Measurements from ENCODE around the gene KMT2C.

Gene KMT2C

DNA sequence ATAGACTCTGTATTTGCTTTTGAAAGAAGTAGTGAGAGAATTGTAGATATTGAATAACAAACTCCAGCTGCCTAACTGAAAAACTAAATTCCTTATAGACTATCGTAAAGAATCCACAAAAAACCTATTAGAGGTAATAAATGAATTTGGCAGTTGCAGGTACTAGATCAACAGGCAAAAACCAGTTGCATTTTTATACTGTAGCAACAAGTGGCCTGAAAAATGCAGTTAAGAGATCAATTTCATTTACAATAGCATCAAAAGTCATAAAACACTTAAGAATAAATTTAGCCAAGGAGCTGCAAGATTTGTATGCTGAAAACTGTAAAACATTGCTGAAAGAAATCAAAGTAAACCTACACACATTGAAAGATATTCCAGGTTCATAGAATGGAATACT is 340.0 kb downstream of the KMT2C start:
- TF ChIP-seq, protein P1, sequence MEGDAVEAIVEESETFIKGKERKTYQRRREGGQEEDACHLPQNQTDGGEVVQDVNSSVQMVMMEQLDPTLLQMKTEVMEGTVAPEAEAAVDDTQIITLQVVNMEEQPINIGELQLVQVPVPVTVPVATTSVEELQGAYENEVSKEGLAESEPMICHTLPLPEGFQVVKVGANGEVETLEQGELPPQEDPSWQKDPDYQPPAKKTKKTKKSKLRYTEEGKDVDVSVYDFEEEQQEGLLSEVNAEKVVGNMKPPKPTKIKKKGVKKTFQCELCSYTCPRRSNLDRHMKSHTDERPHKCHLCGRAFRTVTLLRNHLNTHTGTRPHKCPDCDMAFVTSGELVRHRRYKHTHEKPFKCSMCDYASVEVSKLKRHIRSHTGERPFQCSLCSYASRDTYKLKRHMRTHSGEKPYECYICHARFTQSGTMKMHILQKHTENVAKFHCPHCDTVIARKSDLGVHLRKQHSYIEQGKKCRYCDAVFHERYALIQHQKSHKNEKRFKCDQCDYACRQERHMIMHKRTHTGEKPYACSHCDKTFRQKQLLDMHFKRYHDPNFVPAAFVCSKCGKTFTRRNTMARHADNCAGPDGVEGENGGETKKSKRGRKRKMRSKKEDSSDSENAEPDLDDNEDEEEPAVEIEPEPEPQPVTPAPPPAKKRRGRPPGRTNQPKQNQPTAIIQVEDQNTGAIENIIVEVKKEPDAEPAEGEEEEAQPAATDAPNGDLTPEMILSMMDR (IDR thresholded peaks at IDR 0.05): no peak

DNA sequence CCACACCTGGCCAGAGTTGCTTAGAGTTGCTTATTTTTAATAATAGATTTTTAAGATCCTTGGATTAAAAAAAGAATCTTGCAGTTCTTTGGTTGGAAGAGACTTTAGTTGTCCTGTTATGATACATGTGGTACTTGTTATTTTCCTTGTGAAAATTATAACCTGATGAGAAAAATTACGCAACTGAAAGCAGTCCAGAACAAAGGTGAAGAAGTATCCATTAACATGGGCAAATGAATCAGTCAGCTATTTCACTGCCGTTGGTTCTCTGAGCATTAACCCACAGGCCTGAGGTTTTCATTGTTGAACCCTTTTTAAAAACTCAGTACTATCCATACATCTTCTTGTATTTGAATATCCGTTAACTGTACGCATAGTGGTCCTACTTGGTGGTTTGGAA is 342.1 kb downstream of the KMT2C start:
- TF ChIP-seq, protein P1 (IDR thresholded peaks at IDR 0.05): no peak

DNA sequence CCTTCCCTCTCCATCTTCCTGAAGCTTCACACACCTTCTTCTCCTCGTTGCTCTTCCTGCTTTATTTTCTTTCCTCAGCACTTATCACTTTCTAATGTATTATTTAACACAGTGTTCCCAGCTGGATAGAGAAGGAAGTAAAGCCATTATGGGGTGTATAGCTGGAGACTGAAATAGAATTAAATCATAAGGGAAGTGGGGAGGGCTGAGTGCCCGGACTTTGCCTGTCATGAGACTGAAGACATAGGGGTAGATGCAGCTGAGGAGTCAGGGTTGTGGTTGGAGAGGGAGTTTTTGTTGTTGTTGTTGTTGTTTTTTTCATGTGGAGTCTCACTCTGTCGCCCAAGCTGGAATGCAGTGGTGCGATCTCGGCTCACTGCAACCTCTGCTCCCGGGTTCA is 345.1 kb downstream of the KMT2C start:
- TF ChIP-seq, protein P1 (IDR thresholded peaks at IDR 0.05): no peak

DNA sequence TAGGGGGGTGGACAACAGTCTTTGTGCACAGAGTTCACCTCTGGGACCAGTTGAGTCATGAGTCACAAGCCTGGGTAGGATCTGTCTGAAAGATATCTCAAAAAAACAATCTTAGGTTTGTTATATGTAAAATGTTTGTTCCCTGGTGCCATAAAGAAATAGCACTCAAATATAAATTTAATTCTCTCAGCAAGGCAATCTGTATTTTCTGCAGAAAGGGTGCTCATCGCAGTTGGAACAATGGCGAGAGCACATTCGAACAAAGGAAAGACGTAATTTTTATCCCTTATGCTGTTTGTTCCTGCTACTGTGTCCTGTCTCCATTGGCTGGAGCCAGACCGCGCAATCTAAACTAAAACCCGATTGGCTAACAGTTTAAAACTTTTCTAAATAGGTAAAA is 346.6 kb downstream of the KMT2C start:
- TF ChIP-seq, protein P1 (IDR thresholded peaks at IDR 0.05): no peak

DNA sequence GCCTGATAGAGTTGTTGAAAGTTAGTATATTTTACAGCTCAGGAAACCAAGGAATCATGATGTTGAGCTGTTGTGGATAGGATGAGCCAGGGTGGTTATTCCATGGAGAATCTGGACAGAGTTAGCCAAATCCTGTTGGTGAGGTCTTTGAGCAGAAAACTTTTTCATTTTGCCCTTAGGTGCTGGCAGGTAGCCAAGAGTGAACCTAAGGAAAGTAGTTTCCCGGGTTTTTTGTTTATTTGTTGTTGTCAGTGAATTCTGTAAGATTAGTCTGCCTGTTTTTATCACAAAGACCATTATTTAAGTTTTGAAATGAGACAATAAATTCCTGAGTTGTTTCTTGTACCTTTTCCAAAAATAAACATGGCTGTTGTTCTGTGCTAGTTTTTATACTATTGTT is 349.3 kb downstream of the KMT2C start:
- TF ChIP-seq, protein P1 (IDR thresholded peaks at IDR 0.05): no peak

DNA sequence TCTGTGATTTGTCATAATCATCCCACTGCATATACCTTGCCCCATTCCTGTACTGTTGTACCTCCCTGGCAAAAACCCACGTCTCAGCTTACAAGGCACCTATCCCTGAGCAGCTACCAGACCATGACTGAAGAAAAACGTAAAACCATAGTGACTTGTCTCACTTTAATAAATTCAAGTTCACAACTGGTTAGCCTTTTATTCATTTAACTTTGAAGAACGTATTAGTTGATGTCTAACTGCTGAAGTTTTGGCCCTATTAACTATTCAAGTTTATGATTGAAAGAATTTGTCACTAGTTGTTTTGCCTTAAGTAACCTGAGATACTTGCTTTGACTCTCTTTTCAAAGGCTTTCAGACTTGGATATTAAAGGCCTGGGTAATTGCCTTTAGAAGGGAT is 350.7 kb downstream of the KMT2C start:
- TF ChIP-seq, protein P1 (IDR thresholded peaks at IDR 0.05): no peak

Data from LNCAP (cell line).